Brain microvascular endothelial cell (primary cell): ENCODE data around the gene INAFM1.
"Not testable (repeated sequence)": the region's sequence is repeated elsewhere in the genome, so short reads cannot be mapped to it uniquely, and the experiment has no call there.

ENCODE experiments used
- DNase-seq: peaks from one replicate; pipeline ENCODE4 v3.0.0-alpha.2; 2020
- H3K27ac ChIP-seq: fragments of 250-450 bp; sonication (Bioruptor Pico); 2 replicates; pipeline ENCODE4 v1.5.1; 2020; ENCODE audit warnings: mild to moderate bottlenecking, moderate library complexity
- H3K27me3 ChIP-seq: fragments of 250-450 bp; sonication (Bioruptor Pico); replicated peaks from 2 replicates; pipeline ENCODE4 v1.5.1; 2020; ENCODE audit warnings: mild to moderate bottlenecking
- H3K36me3 ChIP-seq: fragments of 250-450 bp; sonication (Bioruptor Pico); replicated peaks from 2 replicates; pipeline ENCODE4 v1.5.1; 2020; ENCODE audit warnings: mild to moderate bottlenecking
- H3K4me3 ChIP-seq: 2 replicates; pipeline ENCODE4 v1.5.1; 2011; ENCODE audit warnings: low read depth, mild to moderate bottlenecking, control low read depth, low read length, moderate library complexity
- CTCF ChIP-seq: IDR thresholded peaks from 2 replicates; pipeline ENCODE4 v1.5.1; 2011; ENCODE audit warnings: low read depth, mild to moderate bottlenecking, moderate library complexity, low read length, control low read depth, inconsistent platforms; ENCODE audit errors: missing control alignments
- in situ Hi-C: cut with HindIII; loops from 2 replicates; pipeline ENCODE4 v1.10.0; 2017; ENCODE audit warnings: low sequenced_read_pairs, low pct_ligation_motif_present

The INAFM1 gene

GRCh38 chr19:47273313-47274070 lies 1.2 kb upstream of the INAFM1 start:
- no peak for TF ChIP-seq CTCF
- Histone ChIP-seq H3K36me3 (peaks cover 13% of the 10 kb centered on the region), H3K4me3 (peak overlapping the region; percentile 68), H3K27me3 (no peaks in the 10 kb centered on the region), H3K27ac (peak overlapping the region; percentile 92)
- DNase-seq, result peak; percentile 92
- in situ Hi-C loops, result no loop called here

DNA sequence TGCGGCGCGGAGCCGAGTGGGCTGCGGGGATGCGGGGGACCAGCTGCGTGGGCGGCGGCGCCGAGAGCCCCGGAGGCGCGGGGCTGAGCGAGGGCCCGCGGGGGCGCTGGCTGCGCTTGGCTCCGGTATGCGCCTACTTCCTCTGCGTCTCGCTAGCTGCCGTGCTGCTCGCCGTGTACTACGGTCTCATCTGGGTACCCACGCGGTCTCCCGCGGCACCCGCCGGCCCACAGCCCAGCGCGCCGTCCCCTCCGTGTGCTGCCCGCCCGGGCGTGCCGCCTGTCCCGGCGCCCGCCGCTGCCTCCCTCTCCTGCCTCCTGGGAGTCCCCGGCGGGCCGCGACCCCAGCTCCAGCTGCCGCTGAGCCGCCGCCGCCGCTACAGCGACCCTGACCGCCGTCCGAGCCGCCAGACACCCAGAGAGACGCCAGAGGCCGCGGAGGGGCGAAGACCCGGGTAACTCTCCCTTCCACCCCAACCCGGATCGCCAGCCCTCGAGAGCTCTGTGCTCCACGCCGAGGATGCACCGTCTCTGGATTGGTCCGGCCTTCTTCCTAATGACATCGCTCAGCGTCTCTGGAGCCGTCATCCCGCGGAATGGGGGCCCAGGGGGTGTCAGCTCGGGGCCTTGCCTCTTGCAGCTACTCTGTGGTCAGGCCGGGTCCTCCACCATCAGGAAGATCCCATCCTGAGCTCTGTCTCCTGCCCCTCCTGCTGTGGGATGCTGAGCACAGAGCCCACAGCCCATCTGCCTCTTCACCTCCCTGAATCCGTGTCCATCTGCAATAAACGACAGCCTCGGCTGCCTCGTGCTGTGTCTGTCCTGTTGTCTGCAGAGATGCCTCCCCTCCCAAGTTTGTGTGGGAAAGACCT lies 441 bp downstream of the INAFM1 start:
- H3K4me3 ChIP-seq, result peak overlapping the region; percentile 54
- in situ Hi-C loops, result no loop called here
- H3K27ac ChIP-seq, result peak overlapping the region; percentile 50
- no peak for DNase-seq
- H3K36me3 ChIP-seq, result peaks cover 13% of the 10 kb centered on the region
- no peak for TF ChIP-seq CTCF
- H3K27me3 ChIP-seq, result no peaks in the 10 kb centered on the region

GRCh38 chr19:47275791-47276461 lies 1.2 kb downstream of the INAFM1 start:
- in situ Hi-C loops, result no loop called here
- Histone ChIP-seq H3K27ac (peak overlapping the region; percentile 50), H3K4me3 (peak overlapping the region; percentile 54)

DNA sequence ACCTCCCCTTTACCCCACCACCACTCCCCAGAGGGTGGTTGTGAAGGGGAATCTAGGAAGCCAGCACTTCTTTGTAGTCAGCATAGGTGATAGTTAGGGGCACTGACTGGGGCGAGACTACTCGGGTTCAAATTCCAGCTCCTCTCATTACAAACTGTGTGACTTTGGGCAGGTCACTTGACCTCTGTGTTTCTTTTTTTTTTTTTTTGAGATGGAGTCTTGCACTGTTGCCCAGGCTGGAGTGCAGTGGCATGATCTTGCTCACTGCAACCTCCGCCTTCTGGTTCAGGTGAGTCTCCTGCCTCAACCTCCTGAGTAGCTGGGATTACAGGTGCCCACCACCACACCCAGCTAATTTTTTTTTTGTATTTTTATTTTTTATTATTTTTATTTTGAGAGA lies 1.8 kb downstream of the INAFM1 start:
- DNase-seq, in situ Hi-C loops, H3K4me3 ChIP-seq, H3K27ac ChIP-seq, H3K36me3 ChIP-seq, H3K27me3 ChIP-seq: not testable (repeated sequence)

More at GRCh38 chr19:47275791-47276461, 1.2 kb downstream of the INAFM1 start:
- peaks cover 5% of the 10 kb centered on the region for H3K36me3 ChIP-seq
- TF ChIP-seq CTCF, result no peak
- H3K27me3 ChIP-seq, result no peaks in the 10 kb centered on the region
- peak; percentile 55 for DNase-seq

DNA sequence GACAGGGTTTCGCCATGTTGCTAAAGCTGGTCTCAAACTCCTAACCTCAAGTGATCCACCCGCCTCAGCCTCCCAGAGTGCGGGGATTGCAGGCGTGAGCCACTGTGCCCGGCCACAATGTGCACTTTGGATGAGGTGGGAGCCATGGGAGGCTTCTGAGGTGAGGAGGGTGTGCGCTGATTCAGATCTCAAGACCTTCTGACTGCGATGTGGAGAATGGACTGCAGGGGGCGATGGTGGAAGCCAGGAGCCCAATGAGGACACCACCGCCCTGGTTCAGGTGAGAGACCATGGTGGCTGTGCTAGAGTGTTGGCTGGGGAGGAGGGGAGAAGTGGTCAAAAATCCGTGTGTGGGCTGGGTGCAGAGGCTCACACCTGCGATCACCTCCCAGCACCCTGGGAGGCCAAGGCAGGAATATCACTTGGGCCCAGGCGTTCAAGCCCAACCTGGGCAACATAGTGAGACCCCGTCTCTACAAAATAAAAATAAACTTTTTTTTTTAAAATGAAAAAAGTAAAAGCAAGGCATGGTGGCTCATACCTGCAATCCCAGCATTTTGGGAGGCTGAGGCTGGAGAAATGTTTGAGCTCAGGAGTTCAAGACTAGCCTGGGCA lies 5.6 kb downstream of the INAFM1 start:
- DNase-seq, result no peak

More for the DNA sequence above, 5.6 kb downstream of the INAFM1 start:
- Histone ChIP-seq H3K4me3 (no peak overlapping the region), H3K36me3 (no peaks in the 10 kb centered on the region), H3K27me3 (no peaks in the 10 kb centered on the region), H3K27ac (no peak overlapping the region)
- peak; percentile 71 for TF ChIP-seq CTCF
- in situ Hi-C loops, result no loop called here
